Left ventricle myocardium superior (tissue), 1 donor: ENCODE results near the gene EZH2. TPM values are rescaled to one million over a fixed set of nuclear protein-coding genes. Genes with fewer than 3 reads are reported as not detected.

ENCODE experiments used
- ATAC-seq: fragments of 200-7000 bp; cut with Tn5 transposase; one replicate; pipeline ENCODE4 v1.9.1; 2020; ENCODE audit warnings: mild to moderate bottlenecking, moderate library complexity
- DNase-seq: peaks from one replicate; pipeline ENCODE4 v3.0.0-alpha.2; 2020
- intact Hi-C: fragments of 100-400 bp; cut with micrococcal nuclease; formaldehyde crosslinking; loops from one replicate; pipeline ENCODE4 v1.11.0; 2022
- long read RNA-seq: library from polyadenylated mRNA; unstranded; transcript quantifications from one replicate; pipeline ENCODE4 v2.0.0, GENCODE V29; 2021
- total RNA-seq: library from RNA; stranded (reverse); fragmentation: NEBNext Ultra II Directional; extraction: Animal tissue kit (Norgen Biotek cat#: 25700); gene quantifications from one replicate; pipeline ENCODE4 v1.2.1, GENCODE V29; 2021
- donor health status: DM: no; HTN: yes; CAD: no; lungs with severe emphysema.

EZH2 gene
- 1.1 TPM for total RNA-seq
- long read RNA-seq, partial matches to known transcripts = 0 of 1 reads
- long read RNA-seq, other reads (novel, unspliced or antisense) = 1 of 1 reads

- intact Hi-C loops = loop anchor here (2.0 kb wide), 1 partner anchor 57 kb away; no protein-coding TSS in a partner anchor
- ATAC-seq (no peak), DNase-seq (no peak)
Observed at GRCh38 chr7:148884049-148884298, at the start of gene EZH2. TSS of gene EZH2 (minus strand) at chr7:148884291. CDS start at chr7:148847298, 36,993 bp downstream.

- intact Hi-C loops = no loop called here
Observed at GRCh38 chr7:148931470-148931869, 47.4 kb upstream of the EZH2 start.

GRCh38 chr7:148930335-148930734, 46.2 kb upstream of the EZH2 start:
- DNase-seq = no peak
- intact Hi-C loops = no loop called here
- ATAC-seq = no peak

More at GRCh38 chr7:148931470-148931869, 47.4 kb upstream of the EZH2 start:
- DNase-seq (no peak), ATAC-seq (no peak)

- DNase-seq (no peak), ATAC-seq (no peak)
- intact Hi-C loops = no loop called here
Observed at GRCh38 chr7:148929176-148929575, 45.1 kb upstream of the EZH2 start.

- ATAC-seq (no peak), DNase-seq (no peak)
- intact Hi-C loops = no loop called here
Observed at GRCh38 chr7:148927123-148928045, 43.3 kb upstream of the EZH2 start.

GRCh38 chr7:148925836-148926235, 41.7 kb upstream of the EZH2 start:
- DNase-seq (no peak), ATAC-seq (no peak)
- intact Hi-C loops = no loop called here

- intact Hi-C loops = no loop called here
- DNase-seq = no peak
- no peak for ATAC-seq
Observed at GRCh38 chr7:148924011-148924410, 39.9 kb upstream of the EZH2 start.

- peak; percentile 52 for DNase-seq
- intact Hi-C loops = no loop called here
- peak; percentile 21 for ATAC-seq
Observed at GRCh38 chr7:148921806-148922205, 37.7 kb upstream of the EZH2 start.

- ATAC-seq = no peak
- no peak for DNase-seq
- intact Hi-C loops = no loop called here
Observed at GRCh38 chr7:148921189-148921588, 37.1 kb upstream of the EZH2 start.

- ATAC-seq = no peak
- DNase-seq = no peak
- intact Hi-C loops = no loop called here
Observed at GRCh38 chr7:148919859-148920258, 35.8 kb upstream of the EZH2 start.

- DNase-seq (no peak), ATAC-seq (no peak)
- intact Hi-C loops = no loop called here
Observed at GRCh38 chr7:148918058-148918596, 34.0 kb upstream of the EZH2 start.

GRCh38 chr7:148916186-148916585, 32.1 kb upstream of the EZH2 start:
- intact Hi-C loops = no loop called here
- DNase-seq (no peak), ATAC-seq (no peak)

GRCh38 chr7:148915211-148915610, 31.1 kb upstream of the EZH2 start:
- ATAC-seq = no peak
- no peak for DNase-seq

GRCh38 chr7:148914208-148914777, 30.2 kb upstream of the EZH2 start:
- no peak for DNase-seq
- intact Hi-C loops = no loop called here
- ATAC-seq = no peak

More at GRCh38 chr7:148915211-148915610, 31.1 kb upstream of the EZH2 start:
- intact Hi-C loops = no loop called here

GRCh38 chr7:148912758-148913541, 28.9 kb upstream of the EZH2 start:
- DNase-seq (no peak), ATAC-seq (no peak)
- intact Hi-C loops = no loop called here

- no peak for ATAC-seq
- intact Hi-C loops = no loop called here
- DNase-seq = no peak
Observed at GRCh38 chr7:148912151-148912550, 28.1 kb upstream of the EZH2 start.

GRCh38 chr7:148911626-148912025, 27.5 kb upstream of the EZH2 start:
- intact Hi-C loops = no loop called here
- ATAC-seq = no peak
- DNase-seq = no peak

GRCh38 chr7:148909568-148909967, 25.5 kb upstream of the EZH2 start:
- ATAC-seq = no peak
- intact Hi-C loops = no loop called here
- DNase-seq = no peak

- DNase-seq (no peak), ATAC-seq (no peak)
- intact Hi-C loops = no loop called here
Observed at GRCh38 chr7:148906707-148907498, 22.8 kb upstream of the EZH2 start.
